KMS-11 (cell line): ENCODE results near the gene NCEH1.

Experiments used
- H2AFZ ChIP-seq: fragments of 200-600 bp; sonication (generic); 2 replicates; pipeline ENCODE4 v1.6.1; 2016; ENCODE audit warnings: antibody characterized with exemption, mixed run types, low read depth
- H3K27ac ChIP-seq: fragments of 200-600 bp; sonication (generic); 2 replicates; pipeline ENCODE4 v1.6.1; 2016; ENCODE audit warnings: mild to moderate bottlenecking, mixed run types
- H3K27me3 ChIP-seq: fragments of 200-600 bp; sonication (generic); 2 replicates; pipeline ENCODE4 v1.6.1; 2017; ENCODE audit warnings: mild to moderate bottlenecking, low read depth, mixed run types, moderate library complexity; ENCODE audit not compliant: insufficient read depth
- H3K36me3 ChIP-seq: fragments of 200-600 bp; sonication (generic); 2 replicates; pipeline ENCODE4 v1.6.1; 2017; ENCODE audit warnings: mild to moderate bottlenecking, mixed run types; ENCODE audit not compliant: insufficient read depth
- H3K4me1 ChIP-seq: fragments of 200-600 bp; sonication (generic); 2 replicates; pipeline ENCODE4 v1.6.1; 2016; ENCODE audit warnings: mild to moderate bottlenecking, low read depth, mixed run types; ENCODE audit not compliant: poor library complexity, severe bottlenecking
- H3K4me2 ChIP-seq: fragments of 200-600 bp; sonication (generic); 2 replicates; pipeline ENCODE4 v1.7.0; 2016; ENCODE audit warnings: mild to moderate bottlenecking, mixed run types
- H3K4me3 ChIP-seq: fragments of 200-600 bp; sonication (generic); IDR thresholded peaks from 2 replicates; pipeline ENCODE4 v1.6.1; 2017; ENCODE audit warnings: low read depth, low read length, mixed read lengths; ENCODE audit not compliant: insufficient read depth
- H3K79me2 ChIP-seq: fragments of 200-600 bp; sonication (generic); 2 replicates; pipeline ENCODE4 v1.6.1; 2016; ENCODE audit warnings: low read depth, mixed run types; ENCODE audit not compliant: insufficient read depth
- H3K9ac ChIP-seq: fragments of 200-600 bp; sonication (generic); 2 replicates; pipeline ENCODE4 v1.6.1; 2016; ENCODE audit warnings: mild to moderate bottlenecking, mixed run types
- H4K20me1 ChIP-seq: fragments of 200-600 bp; sonication (generic); 2 replicates; pipeline ENCODE4 v1.6.1; 2016; ENCODE audit warnings: mild to moderate bottlenecking, mixed run types; ENCODE audit not compliant: insufficient read depth
- TF ChIP-seq, protein P1 (sequence below): fragments of 200-600 bp; sonication (generic); conservative IDR thresholded peaks from 2 replicates; pipeline ENCODE4 v1.6.1; 2017; ENCODE audit warnings: low read depth, mild to moderate bottlenecking, antibody characterized with exemption, low read length, moderate library complexity, mixed read lengths

Gene NCEH1

DNA sequence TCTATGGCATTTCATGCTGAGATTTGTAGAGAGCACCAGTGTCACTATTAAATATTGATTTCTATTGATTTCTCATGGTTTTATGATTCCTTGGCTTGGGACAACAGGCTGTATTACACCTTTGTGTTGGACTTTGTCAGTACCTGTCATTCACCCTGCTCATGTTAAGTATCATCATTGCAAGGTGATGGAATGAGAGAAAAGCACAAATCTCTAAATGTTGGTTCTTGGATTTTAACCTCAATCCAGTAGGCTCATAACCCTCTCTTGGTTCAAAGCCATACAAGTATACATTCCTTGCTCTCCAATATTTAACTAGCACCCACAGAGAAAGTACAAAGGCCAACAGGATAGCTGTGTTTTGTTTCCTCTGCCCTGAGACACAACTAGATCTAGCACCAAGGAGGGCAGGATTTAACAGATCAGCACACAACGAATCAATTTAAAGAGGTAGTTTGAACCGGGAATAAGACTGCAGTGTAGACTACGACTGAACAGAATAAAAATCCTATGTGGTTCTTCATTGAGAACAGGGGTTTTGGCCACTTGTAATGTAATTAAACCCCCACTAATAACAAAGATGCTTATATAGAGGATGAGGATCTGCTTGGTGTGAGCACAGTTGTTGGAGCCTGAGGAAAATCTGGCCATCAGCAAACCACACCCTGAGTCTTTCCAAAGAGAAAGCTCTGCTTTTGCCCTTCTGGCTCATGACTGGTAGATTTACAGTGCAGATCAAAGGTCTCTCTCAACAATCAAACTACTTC lies 109.6 kb downstream of the NCEH1 start:
- Histone ChIP-seq H3K4me2 (no peak overlapping the region), H4K20me1 (no peaks in the 10 kb centered on the region), H3K36me3 (no peaks in the 10 kb centered on the region), H3K9ac (no peak overlapping the region), H3K79me2 (no peaks in the 10 kb centered on the region), H3K27ac (no peak overlapping the region), H3K4me1 (peaks cover 2% of the 10 kb centered on the region), H2AFZ (no peak overlapping the region), H3K4me3 (no peak overlapping the region), H3K27me3 (no peaks in the 10 kb centered on the region)
- TF ChIP-seq, protein P1, sequence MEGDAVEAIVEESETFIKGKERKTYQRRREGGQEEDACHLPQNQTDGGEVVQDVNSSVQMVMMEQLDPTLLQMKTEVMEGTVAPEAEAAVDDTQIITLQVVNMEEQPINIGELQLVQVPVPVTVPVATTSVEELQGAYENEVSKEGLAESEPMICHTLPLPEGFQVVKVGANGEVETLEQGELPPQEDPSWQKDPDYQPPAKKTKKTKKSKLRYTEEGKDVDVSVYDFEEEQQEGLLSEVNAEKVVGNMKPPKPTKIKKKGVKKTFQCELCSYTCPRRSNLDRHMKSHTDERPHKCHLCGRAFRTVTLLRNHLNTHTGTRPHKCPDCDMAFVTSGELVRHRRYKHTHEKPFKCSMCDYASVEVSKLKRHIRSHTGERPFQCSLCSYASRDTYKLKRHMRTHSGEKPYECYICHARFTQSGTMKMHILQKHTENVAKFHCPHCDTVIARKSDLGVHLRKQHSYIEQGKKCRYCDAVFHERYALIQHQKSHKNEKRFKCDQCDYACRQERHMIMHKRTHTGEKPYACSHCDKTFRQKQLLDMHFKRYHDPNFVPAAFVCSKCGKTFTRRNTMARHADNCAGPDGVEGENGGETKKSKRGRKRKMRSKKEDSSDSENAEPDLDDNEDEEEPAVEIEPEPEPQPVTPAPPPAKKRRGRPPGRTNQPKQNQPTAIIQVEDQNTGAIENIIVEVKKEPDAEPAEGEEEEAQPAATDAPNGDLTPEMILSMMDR = no peak

DNA sequence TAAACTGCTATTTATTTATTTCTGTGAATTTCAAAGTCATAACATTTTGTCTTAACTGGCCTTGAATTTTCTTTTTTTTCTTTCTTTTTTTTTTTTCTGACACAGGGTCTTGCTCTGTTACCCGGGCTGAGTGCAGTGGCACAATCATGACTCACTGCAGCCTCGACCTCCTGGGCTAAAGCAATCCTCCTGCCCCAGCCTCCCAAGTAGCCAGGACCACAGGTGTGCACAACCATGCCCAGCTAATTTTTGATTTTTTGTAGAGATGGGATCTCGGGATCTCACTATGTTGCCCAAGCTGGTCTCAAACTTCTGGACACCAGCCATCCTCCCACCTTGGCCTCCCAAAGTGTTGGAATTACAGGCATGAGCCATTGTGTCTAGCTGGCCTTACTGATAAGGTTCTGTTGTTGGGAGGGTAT lies 110.2 kb downstream of the NCEH1 start:
- H3K36me3 ChIP-seq = no peaks in the 10 kb centered on the region
- H3K79me2 ChIP-seq = no peaks in the 10 kb centered on the region
- H3K4me2 ChIP-seq = no peak overlapping the region
- TF ChIP-seq, protein P1 = no peak
- H3K27me3 ChIP-seq = no peaks in the 10 kb centered on the region
- no peak overlapping the region for H2AFZ ChIP-seq
- no peak overlapping the region for H3K27ac ChIP-seq
- peaks cover 8% of the 10 kb centered on the region for H3K4me1 ChIP-seq
- H3K4me3 ChIP-seq = no peak overlapping the region
- H3K9ac ChIP-seq = no peak overlapping the region
- H4K20me1 ChIP-seq = no peaks in the 10 kb centered on the region

DNA sequence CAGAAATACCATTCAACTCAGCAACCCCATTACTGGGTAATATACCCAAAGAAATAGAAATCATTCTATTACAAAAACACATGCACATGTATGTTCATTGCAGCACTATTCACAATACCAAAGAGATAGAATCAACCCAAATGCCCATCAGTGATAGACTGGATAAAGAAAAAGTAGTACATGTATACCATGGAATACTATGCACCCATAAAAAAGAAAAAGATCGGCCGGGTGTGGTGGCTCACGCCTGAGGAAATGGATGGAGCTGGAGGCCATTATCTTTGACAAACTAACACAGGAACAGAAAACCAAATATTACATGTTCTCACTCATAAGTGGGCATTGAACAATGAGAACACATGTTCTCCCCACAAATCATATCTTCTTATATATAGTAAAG lies 112.0 kb downstream of the NCEH1 start:
- TF ChIP-seq, protein P1 = no peak
- Histone ChIP-seq H3K4me2 (no peak overlapping the region), H3K4me1 (peaks cover 15% of the 10 kb centered on the region), H3K9ac (no peak overlapping the region), H3K4me3 (no peak overlapping the region), H3K27me3 (no peaks in the 10 kb centered on the region), H2AFZ (no peak overlapping the region), H3K27ac (no peak overlapping the region), H3K79me2 (no peaks in the 10 kb centered on the region), H3K36me3 (no peaks in the 10 kb centered on the region), H4K20me1 (no peaks in the 10 kb centered on the region)

DNA sequence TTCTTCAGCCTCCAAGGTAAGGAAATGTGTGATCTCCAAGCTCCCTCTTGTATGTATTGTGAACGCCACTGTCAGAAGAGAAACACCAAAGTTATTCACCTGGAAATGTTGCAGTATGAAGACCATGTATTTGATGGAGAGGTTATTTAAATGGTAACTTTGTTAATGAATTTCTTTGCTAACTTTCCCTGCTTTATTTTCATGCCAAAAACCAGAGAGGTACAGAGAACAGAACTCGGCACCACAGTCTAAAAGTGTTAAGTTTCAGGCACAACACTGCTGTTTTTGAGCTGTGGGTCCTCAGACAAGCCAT lies 114.5 kb downstream of the NCEH1 start:
- Histone ChIP-seq H3K4me2 (peak overlapping the region; percentile 40; the same call in 1 of the 2 replicates), H3K36me3 (no peaks in the 10 kb centered on the region), H3K4me1 (peaks cover 40% of the 10 kb centered on the region), H2AFZ (peak overlapping the region; percentile 47; the same call in 1 of the 2 replicates), H3K27me3 (no peaks in the 10 kb centered on the region), H3K27ac (no peak overlapping the region), H4K20me1 (no peaks in the 10 kb centered on the region), H3K9ac (no peak overlapping the region), H3K4me3 (peak overlapping the region; percentile 55), H3K79me2 (no peaks in the 10 kb centered on the region)
- TF ChIP-seq, protein P1 = peak; percentile 68
